NCI-H146 (cell line): Measurements from ENCODE around the gene CGB3.

Source experiments
- DNase-seq: peaks from one replicate; lab custom pipeline; 2025; lab: John Stamatoyannopoulos, UW

CGB3 gene

GRCh38 chr19:48988286-48988685 is 35.8 kb downstream of the CGB3 start:
- DNase-seq, result no peak

DNA sequence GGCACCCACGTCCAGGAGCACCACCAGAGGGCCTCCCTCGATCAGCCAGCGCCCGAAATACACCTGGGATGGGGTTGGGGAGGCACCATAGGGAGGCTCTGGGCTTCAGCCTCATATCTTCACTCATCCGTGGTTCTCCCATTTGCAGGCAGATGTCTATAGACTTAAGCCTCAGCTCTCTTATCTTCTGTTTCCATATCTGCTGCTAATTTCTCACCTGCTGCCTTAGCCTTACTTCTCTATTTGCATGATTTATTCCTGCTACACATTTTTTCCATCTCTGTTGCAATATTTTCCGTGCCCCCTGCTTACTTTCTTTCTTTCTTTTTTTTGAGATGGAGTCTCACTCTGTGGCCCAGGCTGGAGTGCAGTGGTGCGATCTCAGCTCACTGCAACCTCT is 36.8 kb downstream of the CGB3 start:
- no peak for DNase-seq

DNA sequence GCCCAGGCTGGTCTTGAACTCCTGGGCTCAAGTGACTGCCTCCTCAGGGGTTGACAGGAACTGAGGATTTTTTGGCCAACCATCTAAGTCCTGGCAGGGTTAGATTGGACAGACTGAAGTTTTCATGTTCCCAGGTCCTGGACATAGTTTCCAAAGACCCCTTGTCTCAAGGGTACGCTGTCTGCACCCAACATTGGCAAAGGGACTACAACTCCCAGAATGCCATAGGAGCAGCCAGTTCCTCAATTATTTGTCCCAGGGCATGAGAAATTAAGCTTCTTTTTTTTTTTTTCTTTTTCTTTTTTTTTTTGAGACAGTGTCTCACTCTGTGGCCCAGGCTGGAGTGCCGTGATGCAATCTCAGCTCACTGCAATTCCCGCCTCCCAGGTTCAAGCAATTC is 37.9 kb downstream of the CGB3 start:
- DNase-seq, result no peak

DNA sequence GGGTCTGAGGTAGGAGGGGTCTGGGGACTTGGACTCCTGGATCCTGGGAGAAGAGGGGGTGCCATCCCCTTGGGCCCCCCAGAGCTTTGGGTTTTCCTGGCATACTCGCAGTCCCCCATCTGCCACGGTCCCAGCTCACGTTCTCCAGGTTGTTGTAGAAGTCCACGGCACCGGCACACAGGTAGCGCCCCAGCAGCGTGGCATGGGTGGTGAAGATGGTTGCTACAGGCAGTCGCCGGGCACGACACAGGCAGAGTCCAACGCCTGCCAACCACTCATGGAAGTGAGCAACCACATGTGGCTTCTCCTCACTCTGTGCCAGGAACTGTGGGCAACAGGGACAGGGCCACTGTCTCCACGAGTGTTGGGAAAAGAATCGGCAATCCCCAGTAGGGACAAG is 38.4 kb downstream of the CGB3 start:
- DNase-seq, result no peak

DNA sequence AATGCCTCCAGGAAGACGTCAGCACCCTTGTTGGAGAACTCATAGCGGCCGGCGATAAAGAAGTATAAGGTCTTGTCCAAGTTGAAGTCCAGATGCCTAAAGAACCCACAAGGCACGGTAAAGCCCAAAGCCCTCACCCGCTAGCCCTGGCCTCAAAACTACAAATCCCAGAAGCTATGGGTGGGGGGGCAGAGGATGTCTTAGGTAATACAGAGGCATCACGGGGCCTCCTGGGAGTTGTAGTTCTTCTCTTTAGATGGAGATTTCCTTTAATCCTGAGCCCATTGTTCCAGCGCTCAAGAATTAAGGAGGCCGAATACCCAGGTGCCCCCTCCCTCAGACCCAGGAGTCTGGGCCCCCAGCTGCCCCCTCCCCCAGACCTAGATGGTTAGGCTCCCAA is 41.9 kb downstream of the CGB3 start:
- no peak for DNase-seq

DNA sequence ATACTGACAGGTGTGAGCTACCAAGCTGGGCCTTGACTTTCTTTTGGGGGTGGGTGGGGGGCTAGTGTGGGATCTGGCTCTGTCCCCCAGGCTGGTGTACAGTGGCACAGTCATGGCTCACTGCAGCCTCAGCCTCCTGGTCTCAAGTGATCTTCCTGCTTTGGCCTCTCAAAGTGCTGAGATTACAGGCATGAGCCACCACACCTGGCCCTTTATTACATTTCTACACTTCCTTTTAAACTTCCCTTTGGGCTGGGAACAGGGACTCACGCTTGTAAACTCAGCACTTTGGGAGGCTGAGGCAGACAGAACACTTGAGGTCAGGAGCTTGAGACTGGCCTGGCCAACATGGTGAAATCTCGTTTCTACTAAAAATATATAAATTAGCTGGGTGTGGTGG is 47.1 kb downstream of the CGB3 start:
- no peak for DNase-seq

DNA sequence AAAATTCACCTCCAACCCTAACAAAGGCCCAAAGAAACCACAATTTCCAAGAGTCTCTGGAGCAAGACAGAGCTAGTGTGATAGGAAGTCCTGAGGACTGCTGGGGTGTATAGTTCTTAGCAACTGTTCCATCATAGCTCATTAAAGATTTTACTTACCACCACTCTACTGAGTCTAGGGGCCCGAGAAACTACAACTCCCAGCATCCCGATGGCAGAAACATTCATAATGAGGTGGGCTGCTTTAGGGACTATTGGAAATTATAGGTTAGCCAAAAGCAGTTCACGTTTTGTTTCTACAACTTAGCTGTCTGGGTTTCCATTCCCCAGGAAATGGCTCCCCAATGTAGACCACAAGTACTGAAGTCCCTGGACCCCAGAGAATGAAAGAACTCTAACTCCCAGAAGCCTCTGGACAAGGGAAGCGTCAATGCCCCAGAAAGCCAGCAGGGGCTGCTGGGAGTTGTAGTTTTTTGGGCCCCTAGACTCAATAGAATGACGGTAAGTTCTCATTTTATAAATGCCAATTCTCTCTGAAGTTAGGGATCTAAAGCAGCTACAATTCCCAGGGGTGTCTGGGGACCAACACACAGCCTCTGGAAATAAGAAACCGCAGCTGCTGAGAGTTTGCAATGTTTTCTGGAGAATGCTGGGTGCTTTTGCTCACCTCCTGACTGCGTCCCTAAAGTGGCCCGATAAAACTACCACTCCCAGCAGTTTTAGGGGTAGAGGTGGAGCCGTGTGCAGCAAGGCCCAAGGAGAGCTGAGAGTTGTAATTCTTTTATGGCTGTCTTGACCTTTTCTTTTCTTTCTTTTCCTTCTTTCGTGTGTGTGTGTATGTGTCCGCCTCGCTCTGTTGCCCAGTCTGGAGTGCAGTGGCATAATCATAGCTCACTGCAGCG is 47.9 kb downstream of the CGB3 start:
- no peak for DNase-seq
